ENCODE data around the gene CRYAB. TPM values are rescaled to one million over a fixed set of nuclear protein-coding genes. Genes with fewer than 3 reads are reported as not detected.

Gene CRYAB
- total RNA-seq, 1 donor from 2014 or later = 72.5 TPM

DNA sequence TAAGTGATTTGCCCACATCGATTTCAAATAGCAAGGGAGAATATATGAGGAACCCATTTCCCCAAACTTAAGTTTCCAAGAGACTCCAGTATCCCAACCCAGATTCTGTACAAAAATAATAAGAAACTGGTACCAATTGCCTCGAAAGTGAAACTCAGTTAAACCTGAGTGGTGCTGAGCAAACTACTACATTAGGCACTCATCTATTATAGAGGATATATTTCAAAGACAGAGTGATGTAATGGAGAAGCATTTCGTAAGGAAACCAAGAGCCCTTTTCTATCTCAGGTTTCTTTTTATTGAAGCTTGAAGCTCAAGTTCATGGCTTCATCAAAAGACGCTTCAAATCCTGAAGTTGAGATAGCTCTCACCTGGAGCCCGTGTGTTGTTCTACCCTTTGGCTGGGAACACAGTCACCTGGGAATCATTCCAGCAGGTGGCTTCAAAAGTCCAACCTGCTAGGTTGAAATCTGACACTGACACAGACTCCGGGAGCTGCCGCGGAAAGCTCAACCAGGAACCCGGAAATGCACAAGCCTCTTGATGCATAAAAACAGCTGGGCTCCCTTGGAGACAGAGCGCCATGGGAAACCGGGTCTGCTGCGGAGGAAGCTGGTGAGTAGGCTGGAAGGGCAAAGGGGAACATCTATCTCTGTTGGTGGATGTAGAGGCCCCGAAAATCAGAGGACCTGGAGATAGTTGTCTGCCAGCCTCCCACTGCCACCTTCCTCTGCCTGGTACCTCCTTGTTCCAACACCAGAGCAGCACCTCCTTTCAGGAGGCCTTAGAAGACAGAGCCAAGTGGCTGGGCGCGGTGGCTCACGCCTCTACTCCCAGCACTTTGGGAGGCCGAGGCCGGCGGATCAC lies 7.1 kb upstream of the CRYAB start, which contains the start of gene C11orf52:
TSS of gene C11orf52 (plus strand) at position 524 of the 867 bp plus-strand sequence. CDS start at position 584, 60 bp downstream.
- peak; percentile 79 for DNase-seq
- peak; percentile 94 for ATAC-seq
- intact Hi-C loops (cut with DNase I) = no loop called here
- peaks cover 22% of the 10 kb centered on the region for H3K4me1 ChIP-seq
- H3K36me3 ChIP-seq = no peaks in the 10 kb centered on the region
- TF ChIP-seq, protein P1, sequence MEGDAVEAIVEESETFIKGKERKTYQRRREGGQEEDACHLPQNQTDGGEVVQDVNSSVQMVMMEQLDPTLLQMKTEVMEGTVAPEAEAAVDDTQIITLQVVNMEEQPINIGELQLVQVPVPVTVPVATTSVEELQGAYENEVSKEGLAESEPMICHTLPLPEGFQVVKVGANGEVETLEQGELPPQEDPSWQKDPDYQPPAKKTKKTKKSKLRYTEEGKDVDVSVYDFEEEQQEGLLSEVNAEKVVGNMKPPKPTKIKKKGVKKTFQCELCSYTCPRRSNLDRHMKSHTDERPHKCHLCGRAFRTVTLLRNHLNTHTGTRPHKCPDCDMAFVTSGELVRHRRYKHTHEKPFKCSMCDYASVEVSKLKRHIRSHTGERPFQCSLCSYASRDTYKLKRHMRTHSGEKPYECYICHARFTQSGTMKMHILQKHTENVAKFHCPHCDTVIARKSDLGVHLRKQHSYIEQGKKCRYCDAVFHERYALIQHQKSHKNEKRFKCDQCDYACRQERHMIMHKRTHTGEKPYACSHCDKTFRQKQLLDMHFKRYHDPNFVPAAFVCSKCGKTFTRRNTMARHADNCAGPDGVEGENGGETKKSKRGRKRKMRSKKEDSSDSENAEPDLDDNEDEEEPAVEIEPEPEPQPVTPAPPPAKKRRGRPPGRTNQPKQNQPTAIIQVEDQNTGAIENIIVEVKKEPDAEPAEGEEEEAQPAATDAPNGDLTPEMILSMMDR (IDR thresholded peaks at IDR 0.05) = no peak
- H3K27me3 ChIP-seq (ENCODE audit: low read depth) = no peaks in the 10 kb centered on the region
- no peaks in the 10 kb centered on the region for H3K9me3 ChIP-seq
- peak within 1 kb of the TSS; percentile 82 for H3K27ac ChIP-seq
- peak within 1 kb of the TSS; percentile 41 for H3K4me3 ChIP-seq

DNA sequence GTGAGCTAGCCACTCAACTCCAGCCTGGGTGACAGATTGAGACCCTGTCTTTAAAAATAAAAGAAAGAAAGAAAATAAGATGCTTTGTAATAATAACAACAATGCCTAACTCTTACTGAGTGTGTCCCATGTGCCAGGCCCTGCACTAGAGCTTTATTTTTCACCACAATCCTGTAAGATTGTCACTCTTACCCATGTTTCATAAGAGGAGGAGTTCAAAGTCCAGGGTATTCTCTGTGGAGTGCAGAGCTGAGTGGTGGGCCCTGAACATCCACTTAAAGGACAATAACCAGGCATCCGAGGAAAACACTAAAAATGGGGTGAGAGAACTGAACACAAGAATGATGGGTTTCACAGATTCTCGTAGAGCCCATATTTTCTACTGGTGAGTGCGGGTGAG lies 6.2 kb upstream of the CRYAB start:
- Histone ChIP-seq H3K4me3 (no peak overlapping the region), H3K36me3 (no peaks in the 10 kb centered on the region), H3K4me1 (peaks cover 15% of the 10 kb centered on the region), H3K27me3 (ENCODE audit: low read depth) (peaks cover 4% of the 10 kb centered on the region), H3K27ac (peak overlapping the region; percentile 82), H3K9me3 (no peaks in the 10 kb centered on the region)
- TF ChIP-seq, protein P1 (IDR thresholded peaks at IDR 0.05) = no peak
- intact Hi-C loops (cut with DNase I) = no loop called here
- ATAC-seq = no peak
- no peak for DNase-seq

DNA sequence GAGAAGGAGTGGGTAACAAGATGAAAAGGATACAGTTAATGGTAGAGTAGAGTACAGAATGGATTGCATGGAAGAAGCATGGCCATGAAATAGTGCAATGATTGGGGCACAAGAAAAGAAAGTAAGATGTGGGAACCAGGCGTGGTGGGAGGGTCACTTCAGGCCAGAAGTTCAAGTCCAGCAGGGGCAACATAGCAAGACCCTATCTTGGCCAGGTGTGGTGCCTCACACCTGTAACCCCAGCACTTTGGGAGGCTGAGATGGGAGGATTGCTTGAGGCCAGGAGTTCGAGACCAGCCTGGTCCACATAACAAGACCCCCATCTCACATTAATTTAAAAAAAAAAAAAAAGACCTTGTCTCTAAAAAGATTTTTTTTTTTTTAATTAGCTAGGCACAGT lies 5.7 kb upstream of the CRYAB start:
- TF ChIP-seq, protein P1 (IDR thresholded peaks at IDR 0.05) = no peak
- no peak overlapping the region for H3K4me3 ChIP-seq
- peaks cover 7% of the 10 kb centered on the region for H3K27me3 ChIP-seq (ENCODE audit: low read depth)
- no peak for ATAC-seq
- peaks cover 10% of the 10 kb centered on the region for H3K4me1 ChIP-seq
- peak overlapping the region; percentile 82 for H3K27ac ChIP-seq
- DNase-seq = no peak
- intact Hi-C loops (cut with DNase I) = no loop called here
- no peaks in the 10 kb centered on the region for H3K9me3 ChIP-seq
- no peaks in the 10 kb centered on the region for H3K36me3 ChIP-seq

DNA sequence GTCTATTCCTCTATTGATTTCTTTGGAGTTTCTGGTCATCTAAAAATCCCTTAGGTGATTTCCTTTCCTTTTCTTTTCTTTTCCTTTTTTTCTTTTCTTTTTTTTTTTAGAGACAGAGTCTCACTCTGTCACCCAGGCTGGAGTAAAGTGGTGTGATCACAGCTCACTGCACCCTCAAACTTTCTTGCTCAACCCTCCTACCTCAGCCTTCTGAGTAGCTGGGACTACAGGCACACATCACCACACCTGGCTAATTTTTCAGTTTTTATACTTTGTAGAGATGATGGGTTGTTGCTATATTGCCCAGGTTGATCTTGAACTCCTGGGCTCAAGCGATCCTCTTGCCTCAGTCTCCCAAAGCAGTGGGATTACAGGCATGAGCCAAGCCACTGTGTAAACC lies 5.2 kb upstream of the CRYAB start:
- TF ChIP-seq, protein P1 (IDR thresholded peaks at IDR 0.05) = no peak
- Histone ChIP-seq H3K4me3 (no peak overlapping the region), H3K27ac (no peak overlapping the region), H3K9me3 (no peaks in the 10 kb centered on the region), H3K27me3 (ENCODE audit: low read depth) (peaks cover 12% of the 10 kb centered on the region), H3K36me3 (no peaks in the 10 kb centered on the region), H3K4me1 (peaks cover 4% of the 10 kb centered on the region)
- ATAC-seq (no peak), DNase-seq (no peak)
- intact Hi-C loops (cut with DNase I) = no loop called here

DNA sequence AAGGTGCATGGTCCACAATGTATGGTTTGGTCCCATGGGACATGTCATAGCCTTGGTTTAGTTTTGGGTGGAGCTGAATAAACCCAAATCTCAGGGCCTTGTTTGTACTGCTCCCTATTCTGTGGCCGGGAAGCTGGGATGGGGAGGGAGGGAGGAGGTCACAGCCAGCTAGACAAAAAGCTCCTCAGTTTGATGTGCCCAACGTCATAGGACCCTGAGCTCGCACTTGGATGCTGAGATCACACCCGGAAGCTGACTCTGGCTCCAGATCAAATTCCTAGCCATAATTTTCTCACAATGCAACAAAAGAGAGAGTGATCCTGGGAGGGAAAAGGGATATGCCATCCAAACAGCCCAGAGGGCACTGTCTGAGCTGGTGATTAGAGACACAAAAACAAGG lies 2.4 kb upstream of the CRYAB start:
- DNase-seq (no peak), ATAC-seq (no peak)
- peaks cover 11% of the 10 kb centered on the region for H3K4me1 ChIP-seq
- H3K36me3 ChIP-seq = no peaks in the 10 kb centered on the region
- peak overlapping the region; percentile 59 for H3K4me3 ChIP-seq
- TF ChIP-seq, protein P1 (IDR thresholded peaks at IDR 0.05) = no peak
- H3K27ac ChIP-seq = peak overlapping the region; percentile 83
- no peaks in the 10 kb centered on the region for H3K9me3 ChIP-seq
- H3K27me3 ChIP-seq (ENCODE audit: low read depth) = peaks cover 14% of the 10 kb centered on the region
- intact Hi-C loops (cut with DNase I) = no loop called here

All from lower lobe of right lung (tissue), 2 donors.